Measurements from ENCODE around the gene ZNF213.

ZNF213 gene

DNA sequence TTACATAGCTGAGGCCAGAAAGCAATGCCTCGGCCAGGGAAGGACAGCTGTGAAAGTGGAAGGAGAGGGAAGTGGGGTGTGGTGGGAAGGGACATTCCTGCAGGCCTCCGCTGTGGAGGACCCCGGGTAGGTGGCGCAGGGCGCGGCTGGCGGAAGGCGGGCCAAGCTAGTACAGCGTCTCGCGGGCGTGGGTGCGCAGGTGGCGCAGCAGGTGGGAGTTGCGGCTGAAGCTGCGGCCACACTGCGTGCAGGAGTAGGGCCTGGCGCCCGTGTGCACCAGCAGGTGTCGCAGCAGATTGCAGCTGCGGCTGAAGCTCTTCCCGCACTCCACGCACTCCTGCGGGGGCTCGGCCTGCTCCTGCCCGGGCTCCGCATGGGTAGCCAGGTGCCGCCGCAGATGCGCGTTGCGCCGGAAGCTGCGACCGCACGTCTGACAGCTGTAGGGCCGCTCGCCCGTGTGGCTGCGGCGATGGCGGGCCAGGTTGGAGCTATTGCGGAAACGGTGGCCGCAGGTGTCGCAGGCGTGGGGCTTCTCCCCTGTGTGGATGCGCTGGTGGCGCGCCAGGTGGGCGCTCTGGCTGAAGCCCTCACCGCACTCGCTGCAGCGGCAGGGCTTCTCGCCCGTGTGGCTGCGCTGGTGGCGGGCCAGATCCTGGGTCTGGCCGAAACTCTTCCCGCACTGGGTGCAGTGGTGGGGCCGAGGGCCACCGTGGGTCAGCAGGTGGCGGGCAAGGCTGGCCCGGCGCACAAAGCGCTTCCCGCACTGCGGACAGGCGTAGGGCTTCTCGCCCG, 45.7 kb upstream of the ZNF213 start:
- no peaks in the 10 kb centered on the region for H3K36me3 ChIP-seq
- intact Hi-C loops (cut with DNase I; ENCODE audit: low total_unique reads): no loop called here
- H3K27me3 ChIP-seq: peaks cover 0 to 70% of the 10 kb centered on the region in 2 donors
- no peaks in the 10 kb centered on the region for H3K4me1 ChIP-seq
- no peak overlapping the region for H3K4me3 ChIP-seq
- no peak for DNase-seq
- no peaks in the 10 kb centered on the region for H3K9me3 ChIP-seq
- H3K27ac ChIP-seq: no peak overlapping the region
- TF ChIP-seq, protein P1, sequence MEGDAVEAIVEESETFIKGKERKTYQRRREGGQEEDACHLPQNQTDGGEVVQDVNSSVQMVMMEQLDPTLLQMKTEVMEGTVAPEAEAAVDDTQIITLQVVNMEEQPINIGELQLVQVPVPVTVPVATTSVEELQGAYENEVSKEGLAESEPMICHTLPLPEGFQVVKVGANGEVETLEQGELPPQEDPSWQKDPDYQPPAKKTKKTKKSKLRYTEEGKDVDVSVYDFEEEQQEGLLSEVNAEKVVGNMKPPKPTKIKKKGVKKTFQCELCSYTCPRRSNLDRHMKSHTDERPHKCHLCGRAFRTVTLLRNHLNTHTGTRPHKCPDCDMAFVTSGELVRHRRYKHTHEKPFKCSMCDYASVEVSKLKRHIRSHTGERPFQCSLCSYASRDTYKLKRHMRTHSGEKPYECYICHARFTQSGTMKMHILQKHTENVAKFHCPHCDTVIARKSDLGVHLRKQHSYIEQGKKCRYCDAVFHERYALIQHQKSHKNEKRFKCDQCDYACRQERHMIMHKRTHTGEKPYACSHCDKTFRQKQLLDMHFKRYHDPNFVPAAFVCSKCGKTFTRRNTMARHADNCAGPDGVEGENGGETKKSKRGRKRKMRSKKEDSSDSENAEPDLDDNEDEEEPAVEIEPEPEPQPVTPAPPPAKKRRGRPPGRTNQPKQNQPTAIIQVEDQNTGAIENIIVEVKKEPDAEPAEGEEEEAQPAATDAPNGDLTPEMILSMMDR (IDR thresholded peaks at IDR 0.05): no peak

GRCh38 chr16:3089717-3090592, 44.9 kb upstream of the ZNF213 start:
- intact Hi-C loops (cut with DNase I; ENCODE audit: low total_unique reads): no loop called here
- DNase-seq: no peak
- H3K4me3 ChIP-seq: no peak overlapping the region

GRCh38 chr16:3091551-3091950, 43.3 kb upstream of the ZNF213 start:
- H3K4me3 ChIP-seq: no peak overlapping the region
- H3K36me3 ChIP-seq: no peaks in the 10 kb centered on the region
- intact Hi-C loops (cut with DNase I; ENCODE audit: low total_unique reads): no loop called here
- no peak overlapping the region for H3K27ac ChIP-seq
- no peaks in the 10 kb centered on the region for H3K9me3 ChIP-seq
- TF ChIP-seq, protein P1 (IDR thresholded peaks at IDR 0.05): no peak
- peaks cover 0 to 80% of the 10 kb centered on the region in 2 donors for H3K27me3 ChIP-seq
- DNase-seq: no peak
- no peaks in the 10 kb centered on the region for H3K4me1 ChIP-seq

More at GRCh38 chr16:3089717-3090592, 44.9 kb upstream of the ZNF213 start:
- Histone ChIP-seq H3K36me3 (no peaks in the 10 kb centered on the region), H3K4me1 (no peaks in the 10 kb centered on the region), H3K9me3 (no peaks in the 10 kb centered on the region), H3K27ac (no peak overlapping the region), H3K27me3 (peaks cover 0 to 78% of the 10 kb centered on the region in 2 donors)
- TF ChIP-seq, protein P1 (IDR thresholded peaks at IDR 0.05): no peak

DNA sequence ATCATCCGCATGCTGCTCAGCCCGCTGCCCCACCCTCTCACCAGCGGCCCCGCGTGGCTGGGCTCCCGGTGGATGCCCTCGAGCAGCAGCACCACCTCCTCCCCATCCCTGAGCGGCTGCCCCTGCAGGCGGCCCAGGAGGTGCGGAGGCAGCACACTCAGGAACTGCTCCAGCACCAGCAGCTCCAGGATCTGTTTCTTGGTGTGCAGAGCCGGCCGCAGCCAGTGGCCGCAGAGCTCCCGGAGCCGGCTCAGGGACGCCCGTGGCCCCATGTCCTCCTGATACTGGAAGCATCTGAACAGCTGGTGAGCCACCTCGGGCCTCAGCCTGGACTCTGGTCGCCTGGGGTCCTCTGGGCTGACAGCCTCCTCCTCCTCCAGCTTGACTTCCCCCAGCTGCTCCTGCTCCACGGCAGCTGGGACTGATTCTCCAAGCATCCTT, 42.3 kb upstream of the ZNF213 start:
- no peak for DNase-seq
- Histone ChIP-seq H3K36me3 (no peaks in the 10 kb centered on the region), H3K27ac (no peak overlapping the region), H3K27me3 (peaks cover 0 to 76% of the 10 kb centered on the region in 2 donors), H3K4me1 (no peaks in the 10 kb centered on the region), H3K4me3 (no peak overlapping the region), H3K9me3 (no peaks in the 10 kb centered on the region)
- intact Hi-C loops (cut with DNase I; ENCODE audit: low total_unique reads): no loop called here
- TF ChIP-seq, protein P1 (IDR thresholded peaks at IDR 0.05): no peak

DNA sequence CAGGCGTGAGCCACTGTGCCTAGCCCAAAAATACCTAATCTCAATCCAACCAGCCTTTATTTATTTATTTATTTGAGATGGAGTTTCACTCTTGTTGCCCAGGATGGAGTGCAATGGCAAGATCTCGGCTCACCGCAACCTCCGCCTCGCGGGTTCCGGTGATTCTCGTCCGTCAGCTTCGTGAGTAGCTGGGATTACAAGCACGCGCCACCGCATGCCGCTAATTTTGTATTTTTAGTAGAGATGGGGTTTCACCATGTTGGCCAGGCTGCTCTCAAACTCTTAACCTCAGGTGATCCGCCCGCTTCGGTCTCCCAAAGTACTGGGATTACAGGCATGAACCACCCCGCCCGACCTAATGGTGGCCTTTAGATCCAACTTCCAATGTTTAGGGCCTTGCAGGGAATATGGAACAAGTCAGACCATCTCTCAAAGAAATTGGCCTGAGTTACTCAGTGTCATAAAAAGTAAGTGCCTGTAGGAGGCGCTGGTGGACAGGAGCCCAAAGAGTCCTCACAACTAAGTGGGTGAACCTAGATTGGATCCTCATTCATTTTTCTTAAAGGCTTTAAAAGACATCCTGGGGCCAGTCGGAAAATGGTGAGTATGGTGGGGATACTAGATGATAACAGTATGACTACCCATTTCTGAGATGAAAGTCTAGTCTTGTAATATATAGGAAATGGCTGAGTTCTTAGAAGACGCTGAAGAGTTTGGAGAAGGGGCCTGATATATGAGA, 40.4 kb upstream of the ZNF213 start:
- no peak for DNase-seq
- H3K4me1 ChIP-seq: peaks cover 0 to 2% (median 0%) of the 10 kb centered on the region in 4 donors
- no peak overlapping the region for H3K4me3 ChIP-seq
- H3K36me3 ChIP-seq: no peaks in the 10 kb centered on the region
- no peaks in the 10 kb centered on the region for H3K9me3 ChIP-seq
- TF ChIP-seq, protein P1 (IDR thresholded peaks at IDR 0.05): no peak
- intact Hi-C loops (cut with DNase I; ENCODE audit: low total_unique reads): no loop called here
- H3K27ac ChIP-seq: no peak overlapping the region
- peaks cover 0 to 69% of the 10 kb centered on the region in 2 donors for H3K27me3 ChIP-seq

Measured in tibial artery (tissue), 4 donors.